Nephron (organoid): ENCODE data around the gene IQCH.
"Not testable (repeated sequence)": the region's sequence is repeated elsewhere in the genome, so short reads cannot be mapped to it uniquely, and the experiment has no call there.

Experiments
- H3K27ac Mint-ChIP-seq, 3 experiments: 2 replicates each; pipeline ENCODE4 v1.8.0; 2020; ENCODE audit warnings: mixed read lengths in 3 of 3, mild to moderate bottlenecking in 2 of 3, moderate library complexity in 1 of 3
- H3K27me3 Mint-ChIP-seq: 2 replicates; pipeline ENCODE4 v1.8.0; 2021; ENCODE audit warnings: low read depth, mild to moderate bottlenecking, moderate library complexity, mixed read lengths
- H3K36me3 Mint-ChIP-seq: 2 replicates; pipeline ENCODE4 v1.8.0; 2020; ENCODE audit warnings: low read depth, mixed read lengths
- H3K4me1 Mint-ChIP-seq: 2 replicates; pipeline ENCODE4 v1.8.0; 2020; ENCODE audit warnings: mixed read lengths
- H3K4me3 Mint-ChIP-seq, 3 experiments: 2 replicates each; pipeline ENCODE4 v1.8.0; 2020; ENCODE audit warnings: mild to moderate bottlenecking in 3 of 3, mixed read lengths in 3 of 3, moderate library complexity in 2 of 3
- H3K9me3 Mint-ChIP-seq: 2 replicates; pipeline ENCODE4 v1.8.0; 2020; ENCODE audit warnings: mixed read lengths
- TF ChIP-seq, protein P1 (sequence below), 3 experiments: fragments of 200-600 bp; sonication (generic); IDR thresholded peaks; one replicate each; pipeline ENCODE4 v1.5.0; 2021; ENCODE audit warnings: antibody characterized with exemption in 3 of 3; ENCODE audit not compliant: unreplicated experiment in 3 of 3

Gene IQCH

DNA sequence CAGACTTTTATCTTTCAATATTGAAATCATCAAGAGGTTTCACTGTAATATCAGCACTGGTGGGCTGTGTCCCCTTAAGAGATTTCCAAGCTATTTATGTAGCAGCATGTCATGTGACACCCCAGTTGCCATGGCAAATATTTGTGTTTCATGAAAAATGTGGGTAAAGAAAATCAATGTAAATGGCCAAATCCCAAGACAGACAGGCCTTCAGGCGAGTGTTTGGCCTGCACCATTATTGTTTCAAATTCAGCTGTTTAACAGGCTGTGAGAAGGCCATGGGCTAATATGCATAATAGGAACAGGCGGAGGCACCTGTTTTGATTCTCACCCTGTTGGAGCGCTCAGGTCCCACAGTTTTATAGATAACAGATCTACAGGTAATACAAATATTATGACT lies 104.2 kb downstream of the IQCH start:
- Mint-ChIP-seq H3K9me3 (peaks cover 2% of the 10 kb centered on the region), H3K4me3 (no peak overlapping the region), H3K27me3 (no peaks in the 10 kb centered on the region), H3K36me3 (peaks cover 2% of the 10 kb centered on the region), H3K27ac (peak overlapping the region in 2 of 3 experiments; percentile 12 to 64), H3K4me1 (peaks cover 21% of the 10 kb centered on the region)
- TF ChIP-seq, protein P1, sequence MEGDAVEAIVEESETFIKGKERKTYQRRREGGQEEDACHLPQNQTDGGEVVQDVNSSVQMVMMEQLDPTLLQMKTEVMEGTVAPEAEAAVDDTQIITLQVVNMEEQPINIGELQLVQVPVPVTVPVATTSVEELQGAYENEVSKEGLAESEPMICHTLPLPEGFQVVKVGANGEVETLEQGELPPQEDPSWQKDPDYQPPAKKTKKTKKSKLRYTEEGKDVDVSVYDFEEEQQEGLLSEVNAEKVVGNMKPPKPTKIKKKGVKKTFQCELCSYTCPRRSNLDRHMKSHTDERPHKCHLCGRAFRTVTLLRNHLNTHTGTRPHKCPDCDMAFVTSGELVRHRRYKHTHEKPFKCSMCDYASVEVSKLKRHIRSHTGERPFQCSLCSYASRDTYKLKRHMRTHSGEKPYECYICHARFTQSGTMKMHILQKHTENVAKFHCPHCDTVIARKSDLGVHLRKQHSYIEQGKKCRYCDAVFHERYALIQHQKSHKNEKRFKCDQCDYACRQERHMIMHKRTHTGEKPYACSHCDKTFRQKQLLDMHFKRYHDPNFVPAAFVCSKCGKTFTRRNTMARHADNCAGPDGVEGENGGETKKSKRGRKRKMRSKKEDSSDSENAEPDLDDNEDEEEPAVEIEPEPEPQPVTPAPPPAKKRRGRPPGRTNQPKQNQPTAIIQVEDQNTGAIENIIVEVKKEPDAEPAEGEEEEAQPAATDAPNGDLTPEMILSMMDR (IDR thresholded peaks at IDR 0.05; ENCODE audit: unreplicated experiment in 3 of 3), result no peak

DNA sequence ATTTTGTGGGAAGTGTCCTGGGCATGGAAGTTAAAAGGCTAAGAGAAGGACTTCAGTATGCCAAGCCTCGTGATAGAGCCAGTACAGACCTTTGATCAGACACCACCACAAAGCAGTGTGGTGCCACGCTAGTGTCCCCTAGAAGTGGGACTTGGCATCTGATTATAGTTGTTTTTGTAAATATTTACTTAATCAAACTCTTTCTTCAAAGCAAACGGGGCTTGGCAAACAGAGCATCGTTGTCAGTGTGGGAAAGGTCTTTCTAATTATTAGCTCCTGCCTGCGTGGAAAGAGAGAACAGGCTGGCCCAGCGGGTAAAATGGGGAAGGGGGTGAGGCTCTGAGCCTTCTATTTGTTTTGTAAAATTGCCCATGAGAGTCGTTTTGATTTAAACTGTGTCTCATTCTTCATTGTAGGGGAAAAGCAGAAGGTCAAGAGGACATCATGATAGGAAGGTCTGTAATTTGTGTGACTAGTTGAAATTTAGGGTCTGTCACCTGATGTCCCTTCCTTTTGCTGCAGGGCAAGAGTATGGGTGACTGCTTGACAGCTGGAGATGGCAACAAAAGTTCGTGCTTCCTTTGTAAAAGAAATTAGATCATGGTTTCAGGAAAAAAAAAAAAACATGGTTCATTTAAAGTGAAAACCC lies 105.0 kb downstream of the IQCH start:
- Mint-ChIP-seq H3K27me3 (no peaks in the 10 kb centered on the region), H3K27ac (peak overlapping the region in 1 of 3 experiments; percentile 64), H3K4me1 (peaks cover 21% of the 10 kb centered on the region), H3K36me3 (no peaks in the 10 kb centered on the region), H3K4me3 (no peak overlapping the region), H3K9me3 (no peaks in the 10 kb centered on the region)
- TF ChIP-seq, protein P1 (IDR thresholded peaks at IDR 0.05; ENCODE audit: unreplicated experiment in 3 of 3), result no peak

DNA sequence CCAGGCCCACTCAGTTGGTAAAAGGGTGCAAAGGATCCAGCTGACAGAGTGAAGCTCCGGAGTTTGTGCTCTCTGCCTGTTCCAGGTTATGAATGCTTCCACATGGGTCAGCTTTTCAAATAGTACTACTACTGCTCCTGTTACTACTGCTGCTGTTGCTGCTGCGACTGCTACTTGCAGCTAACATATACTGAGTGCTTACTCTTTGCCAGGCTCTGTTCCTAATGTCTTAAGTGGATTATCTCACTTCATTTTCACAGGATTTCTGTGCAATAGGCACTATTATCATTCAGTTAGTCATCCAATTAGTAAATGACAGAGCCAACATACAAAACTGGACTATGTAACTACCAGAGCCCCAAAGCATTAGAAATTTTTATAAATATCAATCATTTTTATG lies 106.5 kb downstream of the IQCH start:
- no peaks in the 10 kb centered on the region for H3K9me3 Mint-ChIP-seq
- H3K27me3 Mint-ChIP-seq, result no peaks in the 10 kb centered on the region
- no peak overlapping the region for H3K4me3 Mint-ChIP-seq
- H3K4me1 Mint-ChIP-seq, result peaks cover 21% of the 10 kb centered on the region
- TF ChIP-seq, protein P1 (IDR thresholded peaks at IDR 0.05; ENCODE audit: unreplicated experiment in 3 of 3), result no peak
- no peak overlapping the region for H3K27ac Mint-ChIP-seq
- H3K36me3 Mint-ChIP-seq, result no peaks in the 10 kb centered on the region

DNA sequence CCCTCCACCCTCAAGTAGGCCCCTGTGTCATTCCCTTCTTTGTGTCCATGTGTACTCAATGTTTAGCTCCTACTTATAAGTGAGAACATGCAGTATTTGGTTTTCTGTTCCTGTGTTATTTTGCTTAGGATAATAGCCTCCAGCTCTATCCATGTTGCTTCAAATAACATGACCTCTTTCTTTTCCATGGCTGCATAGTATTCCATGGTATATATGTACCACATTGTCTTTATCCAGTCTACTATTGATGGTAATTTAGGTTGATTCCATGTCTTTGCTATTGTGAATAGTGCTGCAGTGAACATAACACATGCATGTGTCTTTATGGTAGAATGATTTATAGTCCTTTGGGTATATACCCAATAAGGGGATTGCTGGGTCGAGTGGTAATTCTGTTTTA lies 109.1 kb downstream of the IQCH start:
- not testable (repeated sequence) for H3K27ac Mint-ChIP-seq, H3K36me3 Mint-ChIP-seq, H3K27me3 Mint-ChIP-seq, H3K9me3 Mint-ChIP-seq, H3K4me3 Mint-ChIP-seq
- H3K4me1 Mint-ChIP-seq, result peaks cover 17% of the 10 kb centered on the region

DNA sequence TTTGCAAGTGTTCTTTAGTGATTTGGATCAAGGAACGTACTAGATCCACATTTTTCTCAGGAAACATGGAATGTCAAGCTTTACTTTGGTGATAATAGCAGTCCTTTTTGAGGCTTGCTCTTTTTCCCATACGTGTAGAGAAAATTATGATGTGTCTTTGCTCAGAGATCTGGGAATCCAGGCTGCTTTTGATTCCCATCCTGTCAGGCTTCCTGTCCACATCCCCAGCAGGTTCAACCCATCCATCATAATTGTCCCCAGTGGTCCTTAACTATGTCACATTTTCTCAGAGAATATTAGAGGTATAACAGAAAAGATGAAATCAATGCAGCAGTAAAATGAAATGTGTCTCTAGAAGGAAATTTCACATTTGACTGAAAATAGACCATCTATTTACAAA lies 111.4 kb downstream of the IQCH start:
- Mint-ChIP-seq H3K27ac (no peak overlapping the region), H3K4me3 (no peak overlapping the region), H3K9me3 (no peaks in the 10 kb centered on the region), H3K4me1 (no peaks in the 10 kb centered on the region), H3K27me3 (no peaks in the 10 kb centered on the region), H3K36me3 (no peaks in the 10 kb centered on the region)
- TF ChIP-seq, protein P1 (IDR thresholded peaks at IDR 0.05; ENCODE audit: unreplicated experiment in 3 of 3), result no peak

DNA sequence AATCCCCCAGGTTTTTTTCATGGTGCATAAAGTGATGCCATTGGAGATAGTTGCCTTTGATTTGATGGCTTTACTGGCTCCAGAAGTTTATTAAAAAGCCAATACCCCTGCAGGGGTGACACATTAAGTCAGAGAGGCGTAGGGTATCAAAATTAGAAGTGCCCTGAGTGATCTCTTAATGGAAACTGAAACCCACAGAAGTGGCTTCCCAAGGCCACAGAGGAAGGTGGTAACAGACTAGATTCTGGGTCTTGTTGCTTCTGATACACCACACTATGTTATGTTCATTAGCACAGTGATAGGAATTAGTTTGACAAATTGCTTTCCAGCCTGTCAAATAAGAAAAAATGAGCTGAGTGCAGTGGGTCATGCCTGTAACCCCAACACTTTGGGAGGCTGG lies 112.3 kb downstream of the IQCH start:
- Mint-ChIP-seq H3K4me3 (no peak overlapping the region), H3K9me3 (no peaks in the 10 kb centered on the region), H3K36me3 (no peaks in the 10 kb centered on the region), H3K27ac (no peak overlapping the region), H3K4me1 (no peaks in the 10 kb centered on the region), H3K27me3 (no peaks in the 10 kb centered on the region)
- TF ChIP-seq, protein P1 (IDR thresholded peaks at IDR 0.05; ENCODE audit: unreplicated experiment in 3 of 3), result no peak
